K562 (cell line): ENCODE data around the gene DLGAP3. TPM values are rescaled to one million over a fixed set of nuclear protein-coding genes. Genes with fewer than 3 reads are reported as not detected.

Experiments
- ATAC-seq: fragments of 200-7000 bp; cut with Tn5 transposase; 3 replicates; pipeline ENCODE4 v1.9.1; 2020; ENCODE audit warnings: moderate library complexity
- BruUV-seq: library from RNA; stranded (reverse); fragments of 400-500 nt; replicated peaks from 2 replicates; lab custom pipeline; 2021; lab: Mats Ljungman, UMichigan
- CTCF ChIA-PET: fragments of 300-600 bp; formaldehyde crosslinking; extraction: SDS; loops from one replicate; lab custom pipeline; 2021; ENCODE audit warnings: low intra/inter-chr PET ratio; lab: Yijun Ruan, JAX
- POLR2A ChIA-PET: fragments of 300-600, 350-650 bp; sonication (Branson Sonifier 250); formaldehyde crosslinking; extraction: SDS; loops from one replicate; lab custom pipeline; 2021; ENCODE audit warnings: antibody characterized with exemption, inconsistent platforms; lab: Yijun Ruan, JAX
- DNase-seq, 4 experiments: peaks; one replicate each; pipeline versions ENCODE4 v3.0.0 to v3.0.0-alpha.2; 2011 to 2018; ENCODE audit warnings: low spot score in 3 of 4, mixed read lengths in 3 of 4; ENCODE audit errors: extremely low read depth in 1 of 4
- FAIRE-seq: peaks from 2 replicates; lab custom pipeline; 2011; peaks lifted over from hg19 to GRCh38; lab: Jason Lieb, UNC
- H2AFZ ChIP-seq: 2 replicates; pipeline ENCODE4 v1.6.0; 2011; ENCODE audit warnings: low read depth, low read length, control low read depth, inconsistent platforms
- H3K27ac ChIP-seq: fragments of 200-600 bp; 3 replicates; pipeline ENCODE4 v1.8.0; 2011; ENCODE audit warnings: low read depth, mild to moderate bottlenecking, control low read depth, inconsistent platforms, low read length, moderate library complexity, mixed read lengths; ENCODE audit errors: extremely low read depth
- H3K27me3 ChIP-seq, 2 experiments: fragments of 300-600 bp in 1 of 2; 2 replicates in 1 of 2; 3 replicates in 1 of 2; pipeline versions ENCODE4 v1.6.0 to v1.8.0; 2011; ENCODE audit warnings: inconsistent platforms in 2 of 2, low read length in 2 of 2, mild to moderate bottlenecking in 1 of 2, mixed read lengths in 1 of 2, moderate library complexity in 1 of 2; ENCODE audit not compliant: control insufficient read depth in 2 of 2, insufficient read depth in 2 of 2
- H3K36me3 ChIP-seq: fragments of 300-600 bp; 3 replicates; pipeline ENCODE4 v1.8.0; 2011; ENCODE audit warnings: mild to moderate bottlenecking, low read length, inconsistent platforms; ENCODE audit not compliant: control insufficient read depth, insufficient read depth
- H3K4me1 ChIP-seq, 2 experiments: fragments of 200-600 bp in 1 of 2; replicated peaks in 1 of 2; 2 replicates in 1 of 2; 3 replicates in 1 of 2; pipeline versions ENCODE4 v1.5.1 to v1.8.0; 2011; ENCODE audit warnings: inconsistent platforms in 2 of 2, low read length in 2 of 2, mild to moderate bottlenecking in 1 of 2, mixed read lengths in 1 of 2, moderate library complexity in 1 of 2; ENCODE audit not compliant: control insufficient read depth in 2 of 2, insufficient read depth in 2 of 2
- H3K4me2 ChIP-seq: 2 replicates; pipeline ENCODE4 v1.6.1; 2011; ENCODE audit warnings: low read length, control low read depth, inconsistent platforms, mixed read lengths; ENCODE audit not compliant: insufficient read depth
- H3K4me3 ChIP-seq: fragments of 200-600 bp; sonication (generic), shearing (Covaris generic); 2 replicates; pipeline ENCODE4 v1.5.1; 2016; ENCODE audit warnings: control low read depth, inconsistent platforms
- H3K79me2 ChIP-seq: fragments of 200-600 bp; 3 replicates; pipeline ENCODE4 v1.8.0; 2011; ENCODE audit warnings: low read length, inconsistent platforms; ENCODE audit not compliant: control insufficient read depth, insufficient read depth
- H3K9ac ChIP-seq, 2 experiments: 2 replicates each; pipeline versions ENCODE4 v1.6.0 to v1.6.1; 2011; ENCODE audit warnings: low read depth in 2 of 2, low read length in 2 of 2, control low read depth in 1 of 2, inconsistent platforms in 1 of 2, mild to moderate bottlenecking in 1 of 2, mixed read lengths in 1 of 2; ENCODE audit not compliant: insufficient read depth in 1 of 2
- H3K9me1 ChIP-seq: one replicate; pipeline ENCODE4 v1.6.0; 2011; ENCODE audit warnings: inconsistent platforms, mild to moderate bottlenecking, low read length, moderate library complexity; ENCODE audit not compliant: control insufficient read depth, insufficient read depth
- H3K9me3 ChIP-seq: replicated peaks from 2 replicates; pipeline ENCODE4 v1.5.1; 2011; ENCODE audit warnings: low read depth, low read length, inconsistent platforms; ENCODE audit not compliant: control insufficient read depth, insufficient read depth
- H4K20me1 ChIP-seq: replicated peaks from 2 replicates; pipeline ENCODE4 v1.6.1; 2011; ENCODE audit warnings: low read length, inconsistent platforms, mixed read lengths; ENCODE audit not compliant: control insufficient read depth, insufficient read depth
- BRD9 ChIP-seq: fragments of 450-650 bp; IDR thresholded peaks from 2 replicates; pipeline ENCODE4 v1.6.1; 2018; ENCODE audit warnings: low read depth; ENCODE audit not compliant: partially characterized antibody
- CBX5 ChIP-seq: IDR thresholded peaks from 2 replicates; pipeline ENCODE4 v1.6.1; 2014; ENCODE audit warnings: low read depth, borderline replicate concordance
- JUND ChIP-seq, 2 experiments: IDR thresholded peaks; 2 replicates in 1 of 2; 3 replicates in 1 of 2; pipeline ENCODE4 v1.6.1; 2011; ENCODE audit warnings: borderline replicate concordance in 2 of 2, low read depth in 2 of 2, low read length in 2 of 2, improper control_type of control experiment in 1 of 2, missing biosample characterization in 1 of 2, missing genetic modification characterization in 1 of 2, missing genetic modification reagents in 1 of 2
- NCOA6 ChIP-seq: fragments of 450-650 bp; IDR thresholded peaks from 2 replicates; pipeline ENCODE4 v1.6.1; 2017; ENCODE audit warnings: mild to moderate bottlenecking
- POLR2AphosphoS2 ChIP-seq: IDR thresholded peaks from 2 replicates; pipeline ENCODE4 v1.6.1; 2012; ENCODE audit warnings: low read length, improper control_type of control experiment
- PPARD ChIP-seq: fragments of 250-450 bp; sonication (Bioruptor Pico); IDR thresholded peaks from 2 replicates; pipeline ENCODE4 v1.8.0; 2022; ENCODE audit warnings: inconsistent platforms, mild to moderate bottlenecking, moderate library complexity
- SRSF9 ChIP-seq: fragments of 200-400 bp; formaldehyde crosslinking; IDR thresholded peaks from 2 replicates; pipeline ENCODE4 v1.6.1; 2017; ENCODE audit warnings: low read depth, low read length, borderline replicate concordance
- TAF1 ChIP-seq: IDR thresholded peaks from 2 replicates; pipeline ENCODE4 v1.6.1; 2011; ENCODE audit warnings: mild to moderate bottlenecking, low read length, moderate library complexity; ENCODE audit not compliant: insufficient read depth, control insufficient read depth, severe bottlenecking; ENCODE audit errors: extremely low read depth
- U2AF1 ChIP-seq: fragments of 200-400 bp; formaldehyde crosslinking; optimal IDR thresholded peaks from 2 replicates; pipeline ENCODE3; 2017; ENCODE audit warnings: mild to moderate bottlenecking, low read depth, low read length, moderate library complexity
- ZNF24 ChIP-seq: fragments of 450-650 bp; IDR thresholded peaks from 2 replicates; pipeline ENCODE4 v1.6.1; 2016
- WGBS: fragments of 100-300 bp; shearing (Covaris generic); methylation state at CpG from one replicate; pipeline ENCODE4 v1.1.6; 2016; ENCODE audit warnings: low coverage, mixed read lengths; ENCODE audit not compliant: insufficient coverage; ENCODE audit errors: missing lambda C conversion rate; 5-methylcytosine and 5-hydroxymethylcytosine counted together
- in situ Hi-C: fragments of 300-500 bp; cut with MboI; formaldehyde crosslinking; loops from 4 replicates; pipeline ENCODE4 v1.15.0; 2018; ENCODE audit warnings: inconsistent platforms, mixed read lengths
- intact Hi-C: fragments of 100-400 bp; cut with micrococcal nuclease; formaldehyde crosslinking; loops from 2 replicates; pipeline ENCODE4 v1.14.2; 2022
- polyA plus RNA-seq, 8 experiments: library from polyadenylated mRNA; depleted of rRNA in 4 of 8; stranded (reverse) in 5 of 8; unstranded in 3 of 8; fragments of >200 nt; fragmentation: Nextera tagmentation in 2 of 8; fragmentation: Illumina TruSeq in 1 of 8; extraction: Ambion mirVana in 2 of 8; extraction: Trizol in 1 of 8; gene quantifications; 2 replicates each; pipeline versions ENCODE4 v1.2.1 to v1.2.3, GENCODE V29; 2011 to 2014; ENCODE audit warnings: inconsistent platforms in 1 of 8, missing spikeins in 1 of 8
- total RNA-seq, 7 experiments: library from RNA; depleted of rRNA in 6 of 7; stranded (reverse); fragments of >200 nt in 6 of 7; fragmentation: Illumina TruSeq in 2 of 7; extraction: Trizol in 2 of 7; gene quantifications; 2 replicates each; pipeline versions ENCODE4 v1.2.1 to v1.2.3, GENCODE V29; 2011 to 2021; ENCODE audit warnings: low replicate concordance in 1 of 7
- TF ChIP-seq, protein P1 (sequence below): sonication (generic); formaldehyde crosslinking; IDR thresholded peaks from 2 replicates; pipeline ENCODE4 v1.9.0; 2022; ENCODE audit warnings: mild to moderate bottlenecking, missing genetic modification reagents

Gene DLGAP3
- total and polyA plus RNA-seq, 9 of the 15 experiments (the other 6 are each of a cell fraction or from before 2014, with no cell fraction given), result 0.01 to 0.16 (median 0.07) TPM; not detected in 6

DNA sequence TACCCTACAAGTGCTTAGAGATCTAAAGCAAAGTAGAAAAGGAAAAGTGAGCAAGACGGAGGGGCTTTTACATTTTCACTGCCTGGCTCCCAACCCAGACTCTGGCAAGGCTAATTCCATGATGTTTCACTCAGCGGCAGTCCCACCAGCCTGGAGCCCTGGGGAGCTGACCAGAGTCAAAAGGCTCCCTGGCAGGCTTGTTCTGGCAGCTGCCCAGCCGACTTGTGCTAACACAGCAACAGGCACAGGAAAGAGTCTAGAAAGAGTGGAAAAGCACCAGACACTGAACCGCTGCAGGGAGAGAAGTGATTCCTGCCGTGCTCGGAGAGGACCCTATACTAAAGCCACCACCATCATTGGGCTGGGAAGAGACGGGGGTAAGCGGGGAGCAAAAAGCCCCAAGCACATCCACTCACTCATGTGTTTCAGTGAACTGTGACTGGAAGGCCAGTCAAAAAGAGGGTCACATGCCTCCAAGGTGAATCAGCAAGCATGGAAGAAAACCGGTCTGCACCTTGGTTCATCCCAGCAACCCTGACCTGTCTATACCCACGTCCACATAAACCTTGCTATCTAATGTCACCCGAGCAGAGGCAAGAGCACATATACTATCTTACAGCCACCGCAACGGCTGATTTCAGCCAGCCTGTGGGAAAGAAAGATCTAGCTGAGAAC lies 77.9 kb downstream of the DLGAP3 start:
- H3K36me3 ChIP-seq, result peaks cover 47% of the 10 kb centered on the region
- 83% methylated on average over 13 of the region's 13 CpGs for WGBS
- no peak for FAIRE-seq

DNA sequence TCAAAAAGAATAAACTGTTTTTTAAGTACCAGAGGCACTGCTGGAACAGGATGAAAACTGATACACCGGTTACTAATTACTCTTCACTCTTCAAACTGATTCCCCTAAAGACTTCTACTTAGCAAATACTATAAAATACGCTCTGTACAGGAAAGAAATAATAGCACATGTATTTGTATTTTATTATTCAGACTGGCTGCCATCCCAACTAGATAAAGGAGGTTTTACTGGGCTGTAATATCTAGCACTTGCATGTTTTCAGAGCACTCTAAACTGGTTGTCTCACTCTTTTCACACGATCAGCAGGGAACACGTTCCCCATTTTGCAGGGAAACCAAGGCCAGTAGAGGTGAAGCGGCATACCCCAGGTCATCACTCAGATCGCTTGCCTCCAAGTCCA lies 79.1 kb downstream of the DLGAP3 start:
- BruUV-seq, result no TSS peak
- TF ChIP-seq U2AF1 (no peak), PPARD (CRISPR knock-in tag) (no peak), NCOA6 (no peak), SRSF9 (no peak), CBX5 (no peak), JUND (IDR thresholded peaks at IDR 0.05; ENCODE audit: borderline replicate concordance, low read depth, low read length) (no peak), JUND (tag; IDR thresholded peaks at IDR 0.05; ENCODE audit: borderline replicate concordance, low read depth, low read length) (no peak), BRD9 (no peak)
- TF ChIP-seq, protein P1, sequence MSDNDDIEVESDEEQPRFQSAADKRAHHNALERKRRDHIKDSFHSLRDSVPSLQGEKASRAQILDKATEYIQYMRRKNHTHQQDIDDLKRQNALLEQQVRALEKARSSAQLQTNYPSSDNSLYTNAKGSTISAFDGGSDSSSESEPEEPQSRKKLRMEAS, result no peak

More for the DNA sequence above, 77.9 kb downstream of the DLGAP3 start:
- POLR2A ChIA-PET, result interaction anchor here (1.2 kb wide), 1 partner anchor 682 kb away, joined by 4 read pairs; no protein-coding TSS in a partner anchor
- no TSS peak for BruUV-seq
- no peak overlapping the region for H3K27ac ChIP-seq
- peaks cover 6% of the 10 kb centered on the region for H4K20me1 ChIP-seq
- ATAC-seq, result no peak
- no peaks in the 10 kb centered on the region for H3K27me3 ChIP-seq
- TF ChIP-seq ZNF24 (no peak), TAF1 (no peak), POLR2AphosphoS2 (peak; percentile 61; the same call in 1 of the 2 replicates)
- TF ChIP-seq, all 486 proteins: peak for 1
- CTCF ChIA-PET, result interaction anchor here (0.7 to 2.2 kb wide), 5 partner anchors 13 to 67 kb away, joined by 3 to 45 read pairs (median 4); no protein-coding TSS in a partner anchor
- Histone ChIP-seq H3K4me2 (no peak overlapping the region), H3K9me1 (peaks cover 4% of the 10 kb centered on the region), H3K4me3 (no peak overlapping the region), H2AFZ (no peak overlapping the region), H3K9ac (no peak overlapping the region), H3K4me1 (peaks cover 0 to 9% of the 10 kb centered on the region in 2 experiments; a peak in 4 of 5 replicates), H3K9me3 (no peaks in the 10 kb centered on the region), H3K79me2 (peaks cover 16% of the 10 kb centered on the region; the same call in 2 of the 3 replicates)
- intact Hi-C loops (loop anchor here (1.0 to 10.0 kb wide), 2 partner anchors 63 to 343 kb away; partner anchors contain the start of gene SFPQ), in situ Hi-C loops (no loop called here)
- no peak for DNase-seq

More for the DNA sequence above, 79.1 kb downstream of the DLGAP3 start:
- no peak overlapping the region for H3K27ac ChIP-seq
- POLR2A ChIA-PET, result no interaction called here
- 69% methylated on average over 6 of the region's 6 CpGs for WGBS
- FAIRE-seq (no peak), DNase-seq (no peak), ATAC-seq (no peak)
- no peaks in the 10 kb centered on the region for H3K9me3 ChIP-seq
- no peak overlapping the region for H3K4me3 ChIP-seq
- peaks cover 10 to 21% of the 10 kb centered on the region in 2 experiments for H3K4me1 ChIP-seq
- H3K4me2 ChIP-seq, result no peak overlapping the region
- no peak overlapping the region; a peak in 1 of 4 replicates for H3K9ac ChIP-seq
- in situ Hi-C loops (no loop called here), intact Hi-C loops (loop anchor here (10.0 kb wide), 1 partner anchor 344 kb away; the partner anchor contains the start of gene SFPQ)
- no peak overlapping the region for H2AFZ ChIP-seq
- CTCF ChIA-PET, result no interaction called here
- H3K27me3 ChIP-seq, result no peaks in the 10 kb centered on the region
- H4K20me1 ChIP-seq, result peaks cover 6% of the 10 kb centered on the region
- H3K79me2 ChIP-seq, result peaks cover 9% of the 10 kb centered on the region; the same call in 1 of the 3 replicates
- H3K36me3 ChIP-seq, result peaks cover 37% of the 10 kb centered on the region
- H3K9me1 ChIP-seq, result peaks cover 7% of the 10 kb centered on the region
